IPS-18c (cell line): Measurements from ENCODE around the gene CASK.
"Not testable (repeated sequence)": the region's sequence is repeated elsewhere in the genome, so short reads cannot be mapped to it uniquely, and the experiment has no call there.

ENCODE experiments used
- H3K4me3 ChIP-seq: 2 replicates; pipeline ENCODE4 v1.7.0; 2013; ENCODE audit warnings: low read depth, mild to moderate bottlenecking, low read length, moderate library complexity; ENCODE audit not compliant: insufficient read depth
- H3K9me3 ChIP-seq: one replicate; pipeline ENCODE4 v1.6.1; 2013; ENCODE audit warnings: mild to moderate bottlenecking, low read length, moderate library complexity; ENCODE audit not compliant: control insufficient read depth, insufficient read depth

Gene CASK

GRCh38 chrX:41722816-41723618, 200.3 kb downstream of the CASK start:
- peaks cover 7% of the 10 kb centered on the region for H3K9me3 ChIP-seq
- H3K4me3 ChIP-seq: no peak overlapping the region

GRCh38 chrX:41722214-41722613, 201.1 kb downstream of the CASK start:
- no peak overlapping the region for H3K4me3 ChIP-seq
- H3K9me3 ChIP-seq: peaks cover 7% of the 10 kb centered on the region

- Histone ChIP-seq H3K9me3 (peaks cover 9% of the 10 kb centered on the region), H3K4me3 (no peak overlapping the region)
Observed at GRCh38 chrX:41721590-41721989, 201.8 kb downstream of the CASK start.

DNA sequence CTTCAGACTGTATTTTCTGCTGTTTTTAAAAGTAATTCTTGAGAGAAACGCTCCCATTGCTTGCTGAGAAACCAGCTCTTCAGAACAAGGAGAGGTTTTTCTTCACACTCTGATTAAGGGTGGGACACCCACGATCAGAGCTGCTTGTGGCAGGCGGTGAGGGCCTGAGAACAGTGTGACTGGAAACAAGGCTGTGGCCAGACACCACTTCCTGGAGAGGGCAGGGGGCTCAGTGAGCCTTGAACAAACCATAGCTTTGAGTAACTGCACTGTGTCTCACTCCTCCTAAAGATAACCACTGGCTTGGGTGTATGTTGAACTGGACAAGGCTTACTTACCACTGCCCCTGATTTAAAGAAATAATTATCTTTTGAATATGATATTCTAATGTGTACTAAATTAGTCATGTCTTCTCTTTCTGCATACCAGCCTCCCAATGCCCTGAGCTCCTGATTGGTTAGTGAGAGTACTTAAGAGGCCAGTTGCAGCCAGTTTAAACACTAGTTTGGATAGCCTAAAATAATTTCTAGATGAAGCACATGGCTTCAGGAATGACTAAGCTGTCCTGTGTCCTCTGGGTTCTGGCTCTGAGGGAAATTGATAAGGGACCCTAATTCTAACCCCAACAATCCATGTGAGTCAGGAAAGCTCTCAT, 203.1 kb downstream of the CASK start:
- Histone ChIP-seq H3K9me3 (peaks cover 7% of the 10 kb centered on the region), H3K4me3 (no peak overlapping the region)

DNA sequence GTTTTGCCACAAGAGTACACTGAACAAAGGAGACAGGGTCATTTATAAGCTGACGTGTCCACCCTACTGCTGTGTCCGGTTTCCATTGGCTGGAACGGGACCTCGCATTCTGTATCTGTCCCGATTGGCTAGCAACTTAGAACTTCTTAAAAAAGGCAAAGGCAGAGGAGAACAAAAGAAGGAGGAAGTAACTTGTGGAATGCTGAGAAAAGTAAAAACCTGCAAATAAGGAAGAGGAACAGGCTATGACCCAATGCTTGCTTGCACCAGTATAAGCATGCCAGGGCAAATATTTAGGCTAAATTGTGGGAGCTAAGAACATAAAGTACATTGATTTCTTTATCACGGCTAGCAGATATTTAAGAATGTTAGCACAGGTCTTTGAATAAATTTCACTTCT, 203.7 kb downstream of the CASK start:
- not testable (repeated sequence) for H3K9me3 ChIP-seq, H3K4me3 ChIP-seq

- Histone ChIP-seq H3K9me3 (peaks cover 7% of the 10 kb centered on the region), H3K4me3 (peak overlapping the region; percentile 9; the same call in 1 of the 2 replicates)
Observed at GRCh38 chrX:41718481-41719235, 204.7 kb downstream of the CASK start.

- peaks cover 7% of the 10 kb centered on the region for H3K9me3 ChIP-seq
- no peak overlapping the region for H3K4me3 ChIP-seq
Observed at GRCh38 chrX:41716767-41717473, 206.4 kb downstream of the CASK start.

DNA sequence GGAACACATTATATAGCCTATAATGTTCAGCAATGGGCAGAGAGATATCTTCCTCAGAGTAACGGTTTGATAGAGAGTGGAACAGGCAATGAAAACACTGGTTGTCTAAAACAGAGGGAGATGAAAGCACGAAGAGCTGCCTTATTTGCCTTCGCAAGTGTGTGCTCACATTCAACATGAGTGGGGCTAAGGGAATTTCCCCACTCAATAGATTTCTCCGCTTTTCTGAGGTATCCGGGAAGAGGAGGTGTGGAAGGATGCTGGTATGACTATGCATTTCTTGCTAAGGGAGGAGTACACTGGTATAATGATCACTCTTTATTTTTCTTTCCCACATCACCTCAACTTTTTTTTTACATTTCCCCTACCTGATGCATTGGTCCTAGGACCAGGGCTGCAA, 207.1 kb downstream of the CASK start:
- H3K9me3 ChIP-seq: peaks cover 7% of the 10 kb centered on the region

DNA sequence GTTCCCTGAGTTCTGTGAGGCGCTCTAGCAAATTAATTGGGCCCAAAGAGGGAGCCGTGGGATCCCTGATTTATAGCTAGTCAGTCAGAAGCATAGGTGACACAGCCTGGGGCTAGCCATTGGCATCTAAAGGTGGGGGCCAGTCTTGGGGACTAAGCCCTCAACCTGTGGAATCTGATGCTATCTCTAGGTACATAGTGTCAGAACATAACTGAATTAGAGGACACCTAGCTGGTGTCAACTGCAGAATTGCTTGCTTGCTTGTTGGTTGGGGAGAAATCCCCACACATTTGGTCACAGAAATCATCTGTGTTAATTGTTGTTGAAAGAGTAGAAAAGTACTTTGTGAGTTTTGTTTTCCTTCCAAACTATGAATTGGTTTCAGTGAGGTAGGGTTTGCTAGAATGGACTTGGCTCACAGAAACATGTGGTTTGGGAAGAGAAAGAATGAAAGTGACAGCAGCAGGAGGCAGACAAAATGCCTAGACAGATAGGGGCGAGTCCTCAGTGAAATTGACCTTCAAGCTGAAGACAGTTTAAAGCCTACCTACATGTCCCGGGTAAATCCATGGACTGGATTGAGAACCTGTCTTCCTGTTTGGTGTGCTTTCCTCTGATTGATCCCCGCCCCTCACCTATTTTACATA, 212.2 kb downstream of the CASK start:
- H3K4me3 ChIP-seq: no peak overlapping the region
- no peaks in the 10 kb centered on the region for H3K9me3 ChIP-seq

More for the DNA sequence above, 207.1 kb downstream of the CASK start:
- no peak overlapping the region for H3K4me3 ChIP-seq

GRCh38 chrX:41708486-41708885, 214.9 kb downstream of the CASK start:
- Histone ChIP-seq H3K9me3 (no peaks in the 10 kb centered on the region), H3K4me3 (no peak overlapping the region)

GRCh38 chrX:41707218-41707617, 216.1 kb downstream of the CASK start:
- H3K4me3 ChIP-seq: no peak overlapping the region

DNA sequence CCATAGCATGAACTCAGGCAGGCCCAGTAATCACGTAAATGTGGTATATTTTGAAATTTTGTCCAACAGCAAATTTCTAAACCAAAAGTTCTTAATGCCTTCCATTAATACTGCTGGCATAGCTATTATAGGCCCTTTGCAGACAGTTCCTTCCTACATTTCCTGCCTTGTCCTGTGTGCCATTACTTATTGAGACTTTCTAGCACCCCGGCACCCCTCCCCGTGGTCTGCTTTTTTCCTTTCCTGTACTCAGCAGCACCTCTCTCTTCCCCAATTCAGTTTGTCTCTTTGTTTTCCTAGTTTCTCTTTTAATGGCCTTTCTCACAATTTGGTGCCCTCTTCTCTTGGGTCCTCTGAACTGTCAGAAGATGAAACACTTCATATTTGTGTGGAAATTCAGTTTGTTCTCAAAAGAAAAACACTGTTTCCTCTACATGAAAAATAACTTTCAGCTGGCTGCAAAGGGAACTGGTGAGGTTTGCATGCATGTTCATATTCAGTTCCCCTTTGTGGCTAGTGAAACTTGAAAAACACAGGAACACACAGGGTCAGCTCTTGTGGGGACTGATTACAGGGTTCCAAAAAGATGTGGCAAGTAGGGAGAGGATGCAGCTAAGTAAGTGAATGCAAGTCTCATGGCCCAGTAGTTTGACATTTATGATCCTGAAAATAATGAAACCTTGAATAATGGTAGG, 217.5 kb downstream of the CASK start:
- no peaks in the 10 kb centered on the region for H3K9me3 ChIP-seq
- H3K4me3 ChIP-seq: no peak overlapping the region

More at GRCh38 chrX:41707218-41707617, 216.1 kb downstream of the CASK start:
- no peaks in the 10 kb centered on the region for H3K9me3 ChIP-seq

DNA sequence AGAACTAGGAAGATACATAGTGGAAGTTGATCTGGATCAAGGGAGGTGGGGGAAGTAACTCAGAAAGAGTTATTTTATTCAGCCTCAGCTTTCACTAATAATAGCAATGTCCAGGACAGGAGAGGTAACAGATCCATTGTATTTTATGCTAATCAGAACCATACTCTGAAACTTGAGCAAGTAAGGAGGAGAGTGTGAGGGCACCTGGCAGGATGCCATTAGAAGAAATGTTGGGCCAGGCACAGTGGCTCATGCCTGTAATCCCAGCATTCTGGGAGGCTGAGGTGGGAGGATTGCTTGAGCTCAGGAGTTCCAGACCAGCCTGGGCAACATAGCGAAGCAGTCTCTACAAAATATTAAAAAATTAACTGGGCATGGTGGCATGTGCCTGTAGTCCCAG, 218.3 kb downstream of the CASK start:
- H3K9me3 ChIP-seq: no peaks in the 10 kb centered on the region
- H3K4me3 ChIP-seq: no peak overlapping the region

GRCh38 chrX:41703574-41704029, 219.8 kb downstream of the CASK start:
- Histone ChIP-seq H3K4me3 (no peak overlapping the region), H3K9me3 (no peaks in the 10 kb centered on the region)

DNA sequence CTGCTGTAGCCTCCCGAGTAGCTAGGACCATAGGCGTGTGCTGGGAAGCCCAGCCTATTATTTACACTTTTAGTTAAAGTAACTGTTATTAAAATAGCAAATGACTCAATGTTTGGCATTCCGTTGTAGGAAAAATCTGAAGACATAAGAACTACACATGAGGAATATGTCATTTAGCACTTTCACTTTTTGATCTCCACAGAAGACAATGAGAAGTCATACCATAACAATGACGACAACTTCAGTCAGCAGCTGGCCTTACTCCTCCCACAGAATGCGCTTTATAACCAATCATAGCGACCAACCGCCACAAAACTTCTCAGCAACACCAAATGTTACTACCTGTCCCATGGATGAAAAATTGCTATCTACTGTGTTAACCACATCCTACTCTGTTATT, 227.9 kb downstream of the CASK start:
- H3K4me3 ChIP-seq: no peak overlapping the region
- no peaks in the 10 kb centered on the region for H3K9me3 ChIP-seq

DNA sequence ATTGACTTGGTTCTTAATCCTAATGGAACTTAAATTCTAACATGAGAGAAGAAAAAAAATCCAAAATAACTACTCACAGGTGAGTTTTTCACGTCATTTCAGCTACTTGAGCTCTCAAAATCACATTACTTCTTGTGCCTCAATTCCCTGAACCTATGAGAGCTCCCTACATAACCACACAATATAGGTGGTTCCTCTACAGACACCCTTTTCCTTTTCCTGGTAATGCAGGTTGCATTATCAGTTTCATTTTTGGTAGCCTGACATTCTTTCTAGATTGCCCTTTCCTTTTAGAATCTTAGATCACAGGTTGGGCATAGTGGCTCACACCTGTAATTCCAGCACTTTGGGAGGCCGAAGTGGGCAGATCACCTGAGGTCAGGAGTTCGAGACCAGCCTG, 230.3 kb downstream of the CASK start:
- H3K4me3 ChIP-seq: no peak overlapping the region
- no peaks in the 10 kb centered on the region for H3K9me3 ChIP-seq
